GM20431 (cell line): ENCODE data around the gene METTL13.

Source experiments
- in situ Hi-C: fragments of 300-500 bp; cut with MseI, MboI; formaldehyde crosslinking; loops from one replicate; pipeline ENCODE4 v1.15.0; 2020; ENCODE audit warnings: low sequenced_read_pairs; ENCODE audit not compliant: unreplicated experiment

Gene METTL13

GRCh38 chr1:171841050-171841910, 59.8 kb downstream of the METTL13 start, which contains the start of gene DNM3:
Gene DNM3 (plus strand): TSS chr1:171841498. CDS start chr1:171841657, 159 bp downstream.
- in situ Hi-C loops, result no loop called here

GRCh38 chr1:171841931-171842761, 60.7 kb downstream of the METTL13 start:
- in situ Hi-C loops, result no loop called here

- in situ Hi-C loops, result no loop called here
These were observed 62.9 kb downstream of the METTL13 start for GRCh38 chr1:171844381-171844780.

GRCh38 chr1:171845998-171846397, 64.5 kb downstream of the METTL13 start:
- in situ Hi-C loops, result no loop called here
